ENCODE measurements around the gene BHLHA9. TPM values are rescaled to one million over a fixed set of nuclear protein-coding genes. Genes with fewer than 3 reads are reported as not detected.

BHLHA9 gene
- total RNA-seq, 1 experiment from 2014 or later: not detected

Other genes starting within 250 kb of the BHLHA9 start
- gene ABR, start 90.5 kb upstream of the BHLHA9 start, total RNA-seq (2021): 38.0 to 43.7 TPM (median 41.0 TPM) in 3 replicates
- gene TRARG1, start 9.2 kb downstream of the BHLHA9 start, total RNA-seq (2021): not detected in 3 replicates
- 1,033 to 1,180 TPM (median 1,148 TPM) in 3 replicates for gene YWHAE, start 129.8 kb downstream of the BHLHA9 start, total RNA-seq (2021)
- gene CRK, start 185.8 kb downstream of the BHLHA9 start, total RNA-seq (2021): 43.6 to 45.2 TPM (median 43.7 TPM) in 3 replicates
- gene MYO1C, start 222.2 kb downstream of the BHLHA9 start, total RNA-seq (2021): 73.6 to 83.2 TPM (median 80.3 TPM) in 3 replicates
- gene INPP5K, start 246.2 kb downstream of the BHLHA9 start, total RNA-seq (2021): 17.1 to 26.8 TPM (median 18.5 TPM) in 3 replicates

Measured in WTC11 (cell line).